ENCODE data around the gene MAST4.

Gene MAST4

GRCh38 chr5:67209141-67209771, 613.1 kb downstream of the MAST4 start:
- H3K4me3 ChIP-seq (ENCODE audit: low read length) = no peak overlapping the region

GRCh38 chr5:67211926-67212325, 615.7 kb downstream of the MAST4 start:
- H3K27me3 ChIP-seq (ENCODE audit: control insufficient read depth, insufficient read depth, low read length) = no peaks in the 10 kb centered on the region
- no peak overlapping the region for H3K4me3 ChIP-seq (ENCODE audit: low read length)
- H3K36me3 ChIP-seq (ENCODE audit: insufficient read depth, low read length) = no peaks in the 10 kb centered on the region
- H3K9me3 ChIP-seq (replicated peaks; ENCODE audit: low read length) = no peaks in the 10 kb centered on the region
- no peak overlapping the region for H3K4me2 ChIP-seq (ENCODE audit: low read length)
- H3K4me1 ChIP-seq (ENCODE audit: control insufficient read depth, insufficient read depth, low read length) = peaks cover 26% of the 10 kb centered on the region
- no peak overlapping the region for H3K9ac ChIP-seq (ENCODE audit: low read depth, low read length)

More at GRCh38 chr5:67209141-67209771, 613.1 kb downstream of the MAST4 start:
- Histone ChIP-seq H3K9me3 (replicated peaks; ENCODE audit: low read length) (no peaks in the 10 kb centered on the region), H3K4me2 (ENCODE audit: low read length) (no peak overlapping the region), H3K36me3 (ENCODE audit: insufficient read depth, low read length) (no peaks in the 10 kb centered on the region), H3K4me1 (ENCODE audit: control insufficient read depth, insufficient read depth, low read length) (peaks cover 23% of the 10 kb centered on the region), H3K9ac (ENCODE audit: low read depth, low read length) (no peak overlapping the region), H3K27me3 (ENCODE audit: control insufficient read depth, insufficient read depth, low read length) (no peaks in the 10 kb centered on the region)

- H3K9ac ChIP-seq (ENCODE audit: low read depth, low read length) = no peak overlapping the region
- peaks cover 19% of the 10 kb centered on the region for H3K4me1 ChIP-seq (ENCODE audit: control insufficient read depth, insufficient read depth, low read length)
- no peak overlapping the region for H3K4me2 ChIP-seq (ENCODE audit: low read length)
- no peak overlapping the region for H3K4me3 ChIP-seq (ENCODE audit: low read length)
- no peaks in the 10 kb centered on the region for H3K36me3 ChIP-seq (ENCODE audit: insufficient read depth, low read length)
- H3K27me3 ChIP-seq (ENCODE audit: control insufficient read depth, insufficient read depth, low read length) = no peaks in the 10 kb centered on the region
- no peaks in the 10 kb centered on the region for H3K9me3 ChIP-seq (replicated peaks; ENCODE audit: low read length)
Observed at GRCh38 chr5:67214036-67214435, 617.8 kb downstream of the MAST4 start.

- H3K9me3 ChIP-seq (replicated peaks; ENCODE audit: low read length) = no peaks in the 10 kb centered on the region
- H3K27me3 ChIP-seq (ENCODE audit: control insufficient read depth, insufficient read depth, low read length) = no peaks in the 10 kb centered on the region
- H3K4me3 ChIP-seq (ENCODE audit: low read length) = no peak overlapping the region
- no peak overlapping the region for H3K9ac ChIP-seq (ENCODE audit: low read depth, low read length)
- no peaks in the 10 kb centered on the region for H3K36me3 ChIP-seq (ENCODE audit: insufficient read depth, low read length)
- no peak overlapping the region for H3K4me2 ChIP-seq (ENCODE audit: low read length)
- peaks cover 19% of the 10 kb centered on the region for H3K4me1 ChIP-seq (ENCODE audit: control insufficient read depth, insufficient read depth, low read length)
Observed at GRCh38 chr5:67214707-67215447, 618.7 kb downstream of the MAST4 start.

GRCh38 chr5:67215519-67216471, 619.6 kb downstream of the MAST4 start:
- Histone ChIP-seq H3K4me1 (ENCODE audit: control insufficient read depth, insufficient read depth, low read length) (peaks cover 19% of the 10 kb centered on the region), H3K9me3 (replicated peaks; ENCODE audit: low read length) (no peaks in the 10 kb centered on the region), H3K4me3 (ENCODE audit: low read length) (peak overlapping the region; percentile 5), H3K36me3 (ENCODE audit: insufficient read depth, low read length) (no peaks in the 10 kb centered on the region), H3K9ac (ENCODE audit: low read depth, low read length) (no peak overlapping the region), H3K4me2 (ENCODE audit: low read length) (peak overlapping the region; percentile 57), H3K27me3 (ENCODE audit: control insufficient read depth, insufficient read depth, low read length) (no peaks in the 10 kb centered on the region)

GRCh38 chr5:67216564-67216963, 620.4 kb downstream of the MAST4 start:
- Histone ChIP-seq H3K4me3 (ENCODE audit: low read length) (no peak overlapping the region), H3K4me2 (ENCODE audit: low read length) (no peak overlapping the region), H3K9me3 (replicated peaks; ENCODE audit: low read length) (no peaks in the 10 kb centered on the region), H3K4me1 (ENCODE audit: control insufficient read depth, insufficient read depth, low read length) (peaks cover 19% of the 10 kb centered on the region), H3K36me3 (ENCODE audit: insufficient read depth, low read length) (no peaks in the 10 kb centered on the region), H3K27me3 (ENCODE audit: control insufficient read depth, insufficient read depth, low read length) (no peaks in the 10 kb centered on the region), H3K9ac (ENCODE audit: low read depth, low read length) (no peak overlapping the region)
